Breast epithelium (tissue), 4 donors: ENCODE data around the gene KRT28. TPM values are rescaled to one million over a fixed set of nuclear protein-coding genes. Genes with fewer than 3 reads are reported as not detected.

Source experiments
- DNase-seq, 2 donors: peaks; one replicate each; pipeline ENCODE4 v3.0.0-alpha.2; 2019; ENCODE audit warnings: low spot score in 2 of 2
- H3K27ac ChIP-seq, 2 donors: fragments of 200-600 bp; sonication (generic) in 1 of 2; one replicate each; pipeline ENCODE4 v1.5.1; 2016 to 2019; ENCODE audit warnings: mild to moderate bottlenecking in 1 of 2
- H3K27me3 ChIP-seq, 2 donors: fragments of 200-600 bp; sonication (generic) in 1 of 2; one replicate each; pipeline versions ENCODE4 v1.5.1 to v1.6.0; 2017 to 2019; ENCODE audit warnings: control low read depth in 1 of 2, mild to moderate bottlenecking in 1 of 2
- H3K36me3 ChIP-seq: fragments of 200-600 bp; one replicate; pipeline ENCODE4 v1.5.1; 2019
- H3K4me1 ChIP-seq, 2 donors: fragments of 200-600 bp; sonication (generic); one replicate each; pipeline ENCODE4 v1.5.1; 2016 to 2019; ENCODE audit warnings: control low read depth in 1 of 2
- H3K4me3 ChIP-seq, 3 donors: fragments of 200-600 bp; sonication (generic); 1 replicate in 2 of 3; 2 replicates in 1 of 3; pipeline ENCODE4 v1.5.1; 2016 to 2019; ENCODE audit warnings: mild to moderate bottlenecking in 3 of 3, moderate library complexity in 2 of 3
- H3K9me3 ChIP-seq, 2 donors: fragments of 200-600 bp; sonication (generic) in 1 of 2; one replicate each; pipeline ENCODE4 v1.5.1; 2016 to 2019; ENCODE audit warnings: control low read depth in 1 of 2
- CTCF ChIP-seq, 3 donors: fragments of 450-650 bp; IDR thresholded peaks; one replicate each; pipeline ENCODE4 v1.5.1; 2016 to 2017; ENCODE audit warnings: antibody characterized with exemption in 3 of 3, mild to moderate bottlenecking in 3 of 3, moderate library complexity in 3 of 3
- POLR2A ChIP-seq: fragments of 450-650 bp; IDR thresholded peaks from one replicate; pipeline ENCODE4 v1.6.1; 2016; ENCODE audit warnings: antibody characterized with exemption, mild to moderate bottlenecking, moderate library complexity
- POLR2AphosphoS5 ChIP-seq, 3 donors: sonication (generic); formaldehyde crosslinking; IDR thresholded peaks; one replicate each; pipeline ENCODE4 v1.6.1; 2017; ENCODE audit warnings: antibody characterized with exemption in 3 of 3
- intact Hi-C: fragments of 100-400 bp; cut with DNase I; formaldehyde crosslinking; loops from one replicate; pipeline ENCODE4 v1.15.1; 2023; ENCODE audit warnings: low total_unique reads
- total RNA-seq, 3 donors: library from RNA; depleted of rRNA; stranded (reverse); fragments of >200 nt; gene quantifications; one replicate each; pipeline ENCODE4 v1.1.0, GENCODE V29; 2016

KRT28 gene
- total RNA-seq, 3 donors from 2014 or later: not detected

- Histone ChIP-seq H3K4me1 (no peaks in the 10 kb centered on the region), H3K27ac (no peak overlapping the region), H3K36me3 (no peaks in the 10 kb centered on the region), H3K9me3 (no peaks in the 10 kb centered on the region), H3K27me3 (peaks cover 0 to 27% of the 10 kb centered on the region in 2 donors), H3K4me3 (no peak overlapping the region)
- TF ChIP-seq POLR2AphosphoS5 (IDR thresholded peaks at IDR 0.05): no peak
- intact Hi-C loops: no loop called here
- no peak for DNase-seq
Measured at GRCh38 chr17:40813804-40814203, 14.0 kb upstream of the KRT28 start.

GRCh38 chr17:40812639-40813038, 12.9 kb upstream of the KRT28 start:
- H3K4me3 ChIP-seq: no peak overlapping the region
- no peaks in the 10 kb centered on the region for H3K36me3 ChIP-seq
- H3K27ac ChIP-seq: no peak overlapping the region
- TF ChIP-seq CTCF (IDR thresholded peaks at IDR 0.05) (no peak), POLR2AphosphoS5 (IDR thresholded peaks at IDR 0.05) (no peak), POLR2A (no peak)
- peaks cover 0 to 35% of the 10 kb centered on the region in 2 donors for H3K27me3 ChIP-seq
- intact Hi-C loops: no loop called here
- H3K4me1 ChIP-seq: no peaks in the 10 kb centered on the region
- H3K9me3 ChIP-seq: no peaks in the 10 kb centered on the region
- no peak for DNase-seq

- Histone ChIP-seq H3K4me1 (no peaks in the 10 kb centered on the region), H3K27me3 (peaks cover 0 to 35% of the 10 kb centered on the region in 2 donors), H3K4me3 (no peak overlapping the region), H3K36me3 (no peaks in the 10 kb centered on the region), H3K27ac (no peak overlapping the region), H3K9me3 (no peaks in the 10 kb centered on the region)
- no peak for DNase-seq
- TF ChIP-seq POLR2AphosphoS5 (IDR thresholded peaks at IDR 0.05) (no peak), CTCF (IDR thresholded peaks at IDR 0.05) (no peak), POLR2A (no peak)
- intact Hi-C loops: no loop called here
Measured at GRCh38 chr17:40810494-40810893, 10.7 kb upstream of the KRT28 start.

- H3K4me3 ChIP-seq: no peak overlapping the region
- TF ChIP-seq POLR2AphosphoS5 (IDR thresholded peaks at IDR 0.05) (no peak), POLR2A (no peak), CTCF (IDR thresholded peaks at IDR 0.05) (no peak)
- DNase-seq: no peak
- intact Hi-C loops: no loop called here
- peaks cover 0 to 35% of the 10 kb centered on the region in 2 donors for H3K27me3 ChIP-seq
- no peak overlapping the region for H3K27ac ChIP-seq
- H3K36me3 ChIP-seq: no peaks in the 10 kb centered on the region
- no peaks in the 10 kb centered on the region for H3K9me3 ChIP-seq
- H3K4me1 ChIP-seq: no peaks in the 10 kb centered on the region
Measured at GRCh38 chr17:40809721-40810421, 10.1 kb upstream of the KRT28 start.

- Histone ChIP-seq H3K4me3 (no peak overlapping the region), H3K27ac (no peak overlapping the region), H3K9me3 (no peaks in the 10 kb centered on the region), H3K36me3 (no peaks in the 10 kb centered on the region), H3K27me3 (peaks cover 0 to 24% of the 10 kb centered on the region in 2 donors), H3K4me1 (no peaks in the 10 kb centered on the region)
- DNase-seq: no peak
- intact Hi-C loops: no loop called here
- TF ChIP-seq POLR2A (no peak), CTCF (IDR thresholded peaks at IDR 0.05) (no peak), POLR2AphosphoS5 (IDR thresholded peaks at IDR 0.05) (no peak)
Measured at GRCh38 chr17:40806131-40806530, 6.4 kb upstream of the KRT28 start.
